Astrocyte (in vitro differentiated cells and primary cell): ENCODE measurements around the gene GPR137.

ENCODE experiments used
- CTCF ChIP-seq: IDR thresholded peaks from 2 replicates; pipeline ENCODE4 v1.5.1; 2011; ENCODE audit warnings: low read depth, mild to moderate bottlenecking, inconsistent platforms, low read length, moderate library complexity; ENCODE audit not compliant: insufficient read depth
- EZH2 ChIP-seq: IDR thresholded peaks from 2 replicates; pipeline ENCODE4 v1.6.1; 2012; ENCODE audit warnings: mild to moderate bottlenecking, low read length, inconsistent platforms; ENCODE audit not compliant: insufficient read depth

GRCh38 chr11:64317961-64318765 is 32.5 kb downstream of the GPR137 start, which contains the start of gene PRDX5:
- TF ChIP-seq EZH2 (no peak), CTCF (no peak)
